ENCODE results near the gene STAC3.

The STAC3 gene

DNA sequence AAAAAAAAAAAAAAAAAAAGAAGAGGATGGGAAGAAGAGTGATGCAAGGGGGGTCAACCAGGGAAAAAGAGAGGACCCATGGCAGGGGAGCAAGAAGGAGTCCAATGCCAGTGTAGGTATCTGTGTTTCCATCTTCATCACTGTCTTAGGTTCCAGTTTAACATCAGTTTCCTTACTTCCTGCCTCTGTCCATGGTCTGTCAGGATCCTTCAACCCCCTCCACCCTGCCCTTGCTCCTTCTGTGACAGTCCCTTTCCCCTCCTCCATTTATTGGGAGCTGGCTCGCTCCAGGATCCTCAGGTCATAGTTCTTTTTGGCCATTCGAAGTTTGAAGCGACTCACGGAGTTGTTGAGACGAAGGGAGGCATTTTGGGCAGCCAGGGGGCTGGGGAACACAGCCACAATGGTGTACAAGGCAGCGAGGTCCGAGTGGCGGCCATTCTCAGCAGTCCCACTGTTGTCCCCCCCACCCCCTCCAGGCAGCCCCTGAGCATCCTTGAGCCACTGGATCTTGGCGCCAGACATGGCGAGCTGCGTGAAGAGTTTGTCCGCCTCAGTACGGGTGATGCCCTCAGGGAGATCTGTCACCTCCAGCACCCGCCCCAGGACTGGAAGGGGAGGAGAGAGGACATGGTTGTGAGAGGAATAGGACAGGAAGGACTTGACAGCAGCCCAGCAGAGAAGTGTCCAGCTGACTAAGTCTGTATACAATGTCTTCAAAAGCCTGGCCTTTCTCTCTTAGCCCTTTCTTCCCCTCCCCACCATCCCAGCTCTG lies 3.7 kb upstream of the STAC3 start:
- no peak for DNase-seq (ENCODE audit: low read depth)

DNA sequence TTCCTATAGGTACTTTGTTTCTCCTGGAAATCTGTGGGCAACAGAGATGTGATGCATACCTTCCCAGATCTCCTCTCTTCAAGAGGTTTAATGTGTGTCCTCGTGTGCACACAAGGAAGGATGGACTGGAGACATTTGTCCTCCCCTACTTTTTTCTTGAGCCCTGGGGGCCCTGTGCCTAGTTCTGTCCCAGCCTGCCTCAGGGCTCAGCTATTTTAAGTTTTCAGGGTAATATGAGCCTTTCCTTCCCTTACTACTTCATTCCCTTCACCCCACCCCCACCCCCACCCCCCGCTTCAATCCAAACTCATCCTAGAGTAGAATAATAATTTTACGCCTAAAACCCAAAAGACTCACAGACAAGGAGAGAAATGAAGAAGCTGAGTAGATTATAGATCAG lies 446 bp downstream of the STAC3 start:
- no peak for DNase-seq (ENCODE audit: low read depth)

DNA sequence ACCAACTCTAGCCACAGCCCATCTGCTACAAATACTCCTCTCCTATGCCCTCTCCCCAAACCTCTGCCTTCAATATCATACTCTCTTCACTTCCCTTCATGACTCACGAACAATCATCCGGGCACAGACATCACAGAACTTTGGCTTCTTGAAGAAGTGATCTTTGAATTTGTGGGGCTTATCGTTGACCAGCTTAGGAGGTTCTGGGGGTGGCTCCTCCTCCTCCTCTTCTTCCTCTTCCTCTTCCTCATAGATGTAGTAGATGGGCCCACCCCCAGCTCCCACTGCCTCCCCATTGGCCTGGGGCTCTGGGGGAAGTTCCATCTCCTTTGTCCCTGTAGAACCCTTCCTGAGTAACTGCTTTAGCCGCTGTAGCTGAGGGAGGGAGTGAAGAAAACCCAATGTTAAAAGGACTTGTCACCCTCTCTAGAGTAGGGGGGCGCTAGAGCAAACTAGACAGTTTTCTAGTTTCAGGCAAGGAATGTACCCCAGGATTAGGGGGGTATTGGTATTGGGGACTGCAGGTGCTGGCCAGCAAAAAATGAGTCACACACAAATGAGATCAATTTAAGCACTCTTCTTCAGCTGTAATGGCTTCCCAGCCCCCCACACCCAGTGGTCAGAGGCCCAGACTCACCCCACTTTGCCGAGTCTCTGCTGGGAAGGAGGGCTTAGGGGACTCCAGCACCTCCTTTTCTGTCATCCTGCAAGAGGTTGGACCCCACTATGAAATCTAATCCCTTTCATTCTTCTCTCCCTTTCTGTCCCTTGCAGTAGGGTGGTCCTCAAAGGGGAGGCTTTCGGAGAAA lies 1.8 kb downstream of the STAC3 start:
- DNase-seq (ENCODE audit: low read depth): no peak

DNA sequence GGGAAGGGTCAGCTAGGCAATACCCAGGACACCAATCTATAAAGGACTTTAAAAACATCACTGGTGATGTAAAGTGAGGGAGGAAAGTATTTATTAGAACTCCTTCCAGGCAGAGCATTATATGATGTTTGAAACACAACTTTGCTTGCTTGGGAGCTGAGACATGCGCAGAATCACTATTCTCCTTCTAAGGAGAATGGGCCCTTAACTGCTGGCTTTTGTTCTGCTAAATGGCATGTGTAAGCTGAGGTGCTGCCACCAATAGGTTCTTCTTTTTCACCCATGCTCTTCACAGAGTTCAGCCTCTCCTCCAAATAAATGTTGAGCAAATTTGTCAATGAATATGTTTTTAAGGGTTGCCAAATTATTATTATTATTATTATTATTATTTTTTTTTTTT lies 3.9 kb downstream of the STAC3 start:
- DNase-seq (ENCODE audit: low read depth): no peak

DNA sequence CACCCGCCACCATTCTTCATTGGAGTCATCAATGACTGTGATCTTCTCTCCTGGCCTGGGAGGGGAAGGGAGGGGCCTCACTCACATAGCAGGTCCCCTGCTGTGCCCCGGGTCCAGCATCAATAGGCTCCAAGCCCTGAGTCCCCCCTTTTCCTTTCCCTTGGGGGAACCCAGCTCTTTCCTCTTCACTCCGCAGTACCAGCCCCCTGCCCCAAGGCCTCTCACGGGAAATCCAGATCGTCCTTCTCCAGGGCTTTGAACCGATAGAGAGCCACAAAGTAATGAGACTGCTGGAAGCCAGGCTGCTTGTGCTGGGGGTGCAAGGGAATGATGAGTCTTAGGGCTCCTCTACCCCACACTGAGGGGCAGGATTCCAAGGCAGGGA lies 6.7 kb downstream of the STAC3 start:
- no peak for DNase-seq (ENCODE audit: low read depth)

DNA sequence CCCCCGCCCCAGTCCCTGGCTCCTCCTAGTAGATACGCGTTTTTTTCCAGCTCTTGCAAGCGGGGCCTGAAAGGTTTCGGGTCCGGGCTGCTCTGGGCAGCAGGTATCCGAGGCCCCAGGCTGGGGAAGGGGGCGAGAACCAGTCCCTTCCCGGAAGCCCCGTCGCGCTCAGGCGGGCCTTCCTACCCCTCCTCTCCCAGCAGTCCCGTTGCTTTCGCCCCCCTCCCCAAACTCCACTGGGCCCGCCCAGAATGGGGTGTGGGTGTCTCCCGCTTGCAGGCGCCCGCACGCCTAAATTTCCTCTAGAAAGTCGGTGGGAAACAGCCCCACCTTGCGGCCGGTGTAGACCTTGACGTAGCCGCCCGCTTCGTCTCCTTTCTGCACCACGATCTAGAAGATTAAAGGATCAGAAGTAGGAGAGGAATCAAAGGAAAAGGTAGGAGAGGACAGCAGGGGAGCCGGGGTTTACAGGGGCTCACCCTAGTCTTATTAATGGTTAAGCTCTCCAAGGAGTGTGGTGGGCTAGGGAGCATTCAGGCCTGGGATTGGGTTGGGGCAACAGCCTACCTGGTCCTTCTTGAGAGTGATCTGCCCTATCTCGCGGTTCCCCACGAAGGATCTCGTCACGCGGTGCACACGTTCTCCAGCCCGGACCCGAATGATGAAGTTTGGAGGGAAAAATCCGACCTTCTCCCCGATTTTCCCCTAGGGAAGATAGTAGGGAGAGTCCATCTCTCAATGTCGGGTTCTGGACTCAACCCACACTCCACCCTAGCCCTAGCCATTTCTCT lies 7.3 kb downstream of the STAC3 start:
- no peak for DNase-seq (ENCODE audit: low read depth)

DNA sequence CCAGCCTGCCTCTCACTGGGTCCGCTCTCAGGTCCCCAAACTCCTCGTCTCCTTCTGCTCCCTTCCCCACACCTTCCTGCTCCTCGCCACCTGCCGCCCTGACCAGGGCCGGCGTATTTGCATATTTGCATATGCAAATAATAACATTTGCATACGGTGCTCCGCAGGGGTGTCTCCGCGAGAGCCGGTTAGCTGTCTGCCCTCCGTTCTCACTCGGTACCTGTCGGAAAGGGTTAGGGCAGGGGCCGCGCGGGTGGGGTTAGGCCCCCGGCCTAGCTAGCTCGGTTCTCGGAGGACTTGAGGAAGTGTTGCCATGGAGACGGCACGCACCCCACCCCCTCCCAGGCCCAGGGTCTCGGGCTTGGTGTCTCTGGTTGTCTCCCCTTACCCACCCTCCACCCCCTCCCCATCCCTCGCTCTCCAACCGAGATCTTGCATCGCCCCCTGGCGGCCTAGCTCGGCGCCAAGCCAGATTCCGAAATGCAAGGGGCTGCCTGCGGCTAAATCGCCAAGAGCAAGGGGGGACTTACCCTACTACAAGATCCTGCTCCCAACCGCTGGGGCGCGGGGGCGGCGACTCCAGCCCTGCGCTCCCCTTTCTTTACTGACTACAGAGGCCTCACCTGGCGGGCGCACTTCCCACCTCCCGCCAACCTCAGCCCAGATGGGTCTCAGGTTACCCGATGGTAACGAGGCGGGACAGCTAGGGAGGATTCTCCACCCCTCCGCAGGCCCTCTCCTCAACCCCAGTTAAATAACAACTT lies 8.1 kb downstream of the STAC3 start:
- DNase-seq (ENCODE audit: low read depth): no peak

DNA sequence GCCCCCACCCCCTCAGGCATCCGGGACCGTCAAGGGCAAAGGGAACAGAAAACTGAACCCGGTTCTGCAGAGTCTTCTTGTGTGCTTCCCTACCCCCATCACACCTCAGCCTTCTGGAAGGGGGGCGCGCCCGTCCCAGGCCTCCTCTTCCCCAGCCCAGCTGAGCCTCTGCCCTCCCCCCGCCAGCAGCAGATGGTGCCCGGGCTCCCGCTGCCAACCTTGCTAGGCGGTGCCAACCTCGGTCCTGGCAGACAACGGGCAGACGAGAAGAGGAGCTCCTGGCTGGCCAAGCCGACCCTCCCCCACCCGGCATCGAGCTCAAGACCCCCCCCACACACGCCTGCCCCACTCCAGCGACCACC lies 8.7 kb downstream of the STAC3 start:
- no peak for DNase-seq (ENCODE audit: low read depth)

DNA sequence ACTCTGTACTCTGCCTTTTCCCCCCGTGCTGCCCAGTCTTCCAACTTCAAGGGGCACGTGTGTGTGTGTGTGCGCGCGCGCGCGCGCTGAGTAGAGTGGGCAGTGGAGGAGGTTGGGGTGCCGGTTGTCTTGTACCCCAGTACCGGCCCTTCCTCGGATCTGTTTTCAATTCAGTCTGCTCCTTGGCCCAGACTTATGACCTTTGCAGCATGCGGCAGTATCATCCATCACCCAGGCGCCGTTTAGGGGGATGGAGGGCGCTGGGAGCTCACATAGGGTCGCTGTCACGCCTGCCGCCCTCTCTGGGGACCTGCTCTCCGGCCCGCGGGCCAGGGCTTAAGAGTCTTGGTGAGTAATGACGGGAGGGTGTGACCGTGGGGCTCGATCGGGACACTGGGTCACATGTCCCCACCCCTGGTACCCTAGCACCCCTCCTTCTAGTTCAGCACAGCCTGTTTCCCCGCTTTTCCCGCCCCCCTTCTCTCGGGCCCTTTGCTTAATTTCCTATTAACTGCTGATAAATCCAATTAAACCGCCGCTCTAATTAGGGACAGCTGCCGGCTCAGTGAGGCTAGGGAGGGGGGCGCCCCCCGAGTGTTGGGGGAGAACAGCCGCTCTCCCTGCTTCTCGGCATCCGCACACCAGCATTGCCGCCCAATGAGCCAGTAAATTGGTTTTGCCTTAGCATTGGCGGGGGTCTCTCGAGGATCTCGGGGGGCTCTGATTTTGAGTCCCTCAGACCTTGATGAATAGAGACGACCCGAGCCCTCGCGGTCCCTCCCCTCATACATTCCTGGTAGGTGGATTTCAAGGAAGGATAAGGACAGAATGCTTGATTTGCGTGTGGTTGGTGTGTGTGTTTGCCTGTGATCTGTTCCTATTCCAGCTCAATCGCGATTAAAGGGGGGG lies 9.3 kb downstream of the STAC3 start:
- DNase-seq (ENCODE audit: low read depth): no peak

DNA sequence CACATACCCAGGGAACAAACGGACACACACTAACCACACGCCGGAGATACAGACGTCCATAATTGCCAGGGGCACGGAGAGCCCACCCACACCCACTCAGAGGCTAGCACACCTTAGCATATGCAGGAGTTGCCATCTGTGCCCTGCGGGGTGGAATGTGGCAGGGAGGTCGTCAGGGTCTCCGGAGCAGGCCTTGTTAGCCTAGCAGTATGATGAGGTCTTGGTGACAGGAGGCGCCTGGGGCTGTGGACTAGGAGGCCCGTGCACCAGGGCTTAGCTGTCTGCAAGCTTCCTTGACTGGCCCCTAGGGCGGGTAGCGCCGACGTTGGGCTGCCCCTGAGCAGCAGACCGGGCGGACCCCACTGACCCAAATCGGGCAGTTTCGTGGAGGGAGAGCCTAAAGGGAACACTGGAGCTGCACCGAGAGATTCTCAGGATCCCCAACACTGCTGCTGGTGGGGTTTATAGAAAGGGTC lies 10.0 kb downstream of the STAC3 start:
- no peak for DNase-seq (ENCODE audit: low read depth)

DNA sequence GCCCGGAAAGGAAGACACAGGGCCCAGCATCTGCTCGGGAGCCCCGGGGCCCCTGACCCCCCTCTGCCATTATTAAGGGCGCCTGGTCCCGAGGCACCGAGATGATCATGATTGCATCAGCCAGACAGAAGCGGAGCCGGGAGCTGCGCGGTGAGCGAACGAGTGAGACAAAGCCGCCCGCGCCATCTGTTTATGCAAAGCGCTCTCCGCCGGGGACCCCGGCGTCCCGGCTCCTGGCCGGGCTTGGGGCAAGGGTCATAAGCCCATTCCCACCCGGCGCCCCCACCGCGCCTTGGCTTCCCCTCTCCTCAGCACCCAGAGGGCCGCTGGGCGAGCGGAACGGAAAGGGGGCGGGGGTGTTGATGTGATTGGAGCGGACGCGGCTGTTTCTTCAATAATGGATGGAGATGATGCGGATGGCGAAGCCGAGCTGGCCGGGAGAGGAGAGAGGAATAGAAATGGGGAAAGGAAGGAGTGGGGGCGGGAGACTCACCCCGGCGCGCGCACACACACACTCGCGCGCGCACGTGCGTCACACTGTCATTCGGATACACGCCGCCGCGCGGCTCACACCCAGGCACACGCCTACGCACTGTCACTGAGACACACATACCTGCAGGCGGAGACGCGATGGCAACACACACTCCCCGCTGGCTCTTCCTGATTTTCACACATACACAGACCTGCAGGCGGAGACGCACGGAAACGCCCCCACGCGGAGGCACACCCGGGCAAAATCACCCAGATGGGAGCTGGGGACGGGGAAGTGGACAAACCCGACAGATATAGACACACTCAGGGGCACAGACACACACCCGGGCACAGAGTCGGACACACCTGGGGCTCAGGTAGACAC lies 10.7 kb downstream of the STAC3 start:
- DNase-seq (ENCODE audit: low read depth): no peak

DNA sequence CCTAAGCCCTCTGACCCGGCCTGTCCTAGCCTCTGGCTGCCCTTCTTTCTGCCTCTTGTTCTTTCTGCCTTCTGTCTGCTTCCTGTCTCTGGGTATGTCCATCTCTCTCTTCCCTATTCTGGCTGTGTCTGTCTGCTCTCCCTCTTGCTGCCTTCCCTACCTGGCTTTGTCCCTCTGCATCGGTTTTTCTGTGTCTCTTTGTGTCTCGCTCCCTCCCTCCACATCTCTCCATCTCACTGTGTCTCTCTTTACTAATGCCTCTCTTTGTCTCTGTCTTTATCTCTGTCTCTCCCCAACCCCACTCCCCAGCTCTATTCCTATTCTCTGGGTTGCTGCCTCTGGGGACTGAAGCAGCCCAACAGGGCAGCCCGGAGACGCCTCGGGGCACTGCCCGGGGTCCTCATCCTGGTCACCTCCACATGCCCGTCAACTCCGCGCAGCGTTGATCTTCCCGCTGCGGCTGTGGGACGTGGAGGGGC lies 11.4 kb downstream of the STAC3 start:
- DNase-seq (ENCODE audit: low read depth): no peak

DNA sequence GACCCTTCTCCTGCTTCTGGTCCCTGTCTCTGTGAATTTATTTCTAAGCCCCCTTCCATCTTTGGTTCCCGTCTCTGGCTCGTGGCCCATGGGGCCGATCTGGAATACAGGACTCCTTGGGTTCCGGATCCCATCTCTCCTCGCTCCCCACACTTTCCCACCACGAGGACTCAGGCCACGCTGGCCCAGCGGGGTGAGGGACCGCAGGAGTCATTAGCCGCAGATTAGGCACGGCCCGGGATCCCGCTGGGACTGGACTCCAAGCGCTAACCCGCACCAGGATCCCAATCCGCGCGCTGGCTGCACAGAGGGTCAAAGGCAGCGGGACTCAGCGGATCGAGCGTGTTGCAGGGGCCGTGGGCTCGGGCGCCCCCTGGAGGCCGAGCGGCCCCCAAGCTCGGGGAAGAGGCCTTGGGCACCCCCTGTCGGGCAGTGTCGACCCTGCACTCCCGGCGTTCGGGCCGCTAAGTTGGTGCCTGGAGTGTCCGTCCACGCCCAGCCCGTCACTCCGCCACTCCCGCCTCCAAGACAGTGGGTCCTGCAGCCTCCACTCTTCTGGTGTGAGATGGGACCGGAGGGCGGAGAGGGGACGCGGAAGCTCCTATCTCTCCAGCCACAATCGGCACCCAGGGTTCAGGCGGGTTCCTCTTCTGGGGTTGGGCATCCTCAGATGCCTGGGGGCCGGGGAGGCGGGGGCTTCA lies 12.0 kb downstream of the STAC3 start:
- peak; percentile 49 for DNase-seq (ENCODE audit: low read depth)

DNA sequence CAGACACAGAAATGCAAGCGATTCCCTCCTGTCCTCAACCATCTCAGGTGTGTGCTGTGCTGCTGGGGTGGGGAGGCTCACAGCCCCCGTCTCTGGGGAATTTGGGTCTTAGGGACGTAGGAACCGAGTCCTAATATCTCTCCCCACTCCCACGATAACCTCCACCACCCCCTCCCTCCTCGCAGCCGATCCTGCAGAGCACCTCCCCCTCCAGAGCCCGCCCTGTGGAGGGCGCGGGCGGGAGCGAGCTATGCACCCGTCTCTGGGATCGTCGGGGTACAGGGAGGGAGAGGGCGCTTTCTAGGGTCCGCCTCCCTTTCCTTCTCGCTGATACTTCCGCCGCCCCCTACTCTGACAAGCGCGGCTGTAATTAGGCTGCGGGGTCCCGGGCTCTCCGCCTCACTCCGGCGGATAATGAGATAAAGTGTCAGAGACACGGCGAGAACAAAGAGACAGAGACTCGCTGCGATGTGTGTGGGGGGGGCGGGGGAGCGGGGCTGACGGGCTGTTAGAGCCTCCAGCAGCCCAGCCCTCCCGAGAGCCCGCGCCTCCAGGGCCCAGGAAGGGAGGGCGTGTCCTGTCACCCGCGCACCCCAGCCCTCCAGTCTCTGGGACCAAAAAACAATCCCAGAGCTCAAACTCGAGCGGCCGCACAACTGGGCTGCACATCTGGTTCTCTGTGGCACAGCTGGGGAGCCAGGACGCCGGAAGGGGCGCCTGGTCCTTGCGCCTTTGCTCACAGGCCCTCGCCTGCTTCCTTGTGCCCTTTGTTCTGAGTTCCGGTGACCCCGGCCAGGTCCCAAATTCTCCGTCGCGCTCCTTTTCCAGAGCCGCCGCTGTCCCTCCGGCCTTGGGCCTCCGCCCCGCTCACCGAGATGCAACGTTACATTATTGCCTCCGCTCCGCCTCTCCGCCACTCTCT lies 12.8 kb downstream of the STAC3 start:
- DNase-seq (ENCODE audit: low read depth): no peak

DNA sequence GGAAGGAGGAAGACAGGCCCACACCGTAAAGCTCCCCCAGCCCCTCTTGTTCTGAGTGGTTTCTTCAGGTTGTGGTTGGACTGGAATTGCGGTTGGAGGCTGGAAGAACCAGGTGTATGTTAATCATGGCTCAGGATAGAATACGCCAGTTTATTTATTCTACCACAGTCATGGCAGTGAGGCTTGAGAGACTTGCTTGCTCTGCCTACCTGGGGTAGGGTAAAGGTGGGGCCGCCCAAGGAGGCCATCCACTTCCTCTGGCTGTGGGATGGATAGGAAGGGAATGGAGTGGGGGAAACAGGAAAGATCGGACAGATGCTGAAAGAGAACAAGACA lies 13.4 kb downstream of the STAC3 start:
- no peak for DNase-seq (ENCODE audit: low read depth)

DNA sequence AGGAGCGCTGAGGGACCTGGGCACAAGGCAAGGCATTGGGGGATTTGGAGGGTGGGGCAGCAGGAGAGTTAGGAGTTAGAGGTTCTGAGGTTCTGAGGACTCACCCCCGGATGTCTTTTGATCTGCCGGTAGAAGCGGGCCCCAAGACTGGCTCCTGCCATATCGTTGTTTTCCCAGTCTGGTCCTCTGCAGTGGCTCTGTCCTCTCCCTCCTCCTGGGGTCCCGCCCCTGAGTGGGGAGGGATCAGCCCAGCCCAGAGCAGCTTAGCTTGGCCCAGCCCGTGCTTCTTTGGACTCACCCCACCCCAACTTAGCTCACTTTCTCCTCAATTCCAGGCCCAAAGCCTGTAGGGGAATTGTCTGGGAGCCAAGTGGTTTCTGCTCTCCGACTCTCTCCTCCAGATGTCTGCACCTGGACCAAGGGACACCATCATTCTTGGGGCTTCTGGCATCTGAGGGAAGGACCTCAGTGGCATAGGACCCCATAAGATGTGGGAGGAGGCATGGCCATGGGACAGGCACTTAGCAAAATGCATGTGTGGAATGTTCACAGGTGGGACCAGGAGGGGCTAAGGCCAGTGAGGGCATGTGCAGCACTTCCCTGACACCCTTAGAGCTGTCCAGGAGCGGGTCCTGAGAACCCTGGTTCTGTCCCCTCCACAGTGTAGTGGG lies 13.9 kb downstream of the STAC3 start:
- DNase-seq (ENCODE audit: low read depth): no peak

DNA sequence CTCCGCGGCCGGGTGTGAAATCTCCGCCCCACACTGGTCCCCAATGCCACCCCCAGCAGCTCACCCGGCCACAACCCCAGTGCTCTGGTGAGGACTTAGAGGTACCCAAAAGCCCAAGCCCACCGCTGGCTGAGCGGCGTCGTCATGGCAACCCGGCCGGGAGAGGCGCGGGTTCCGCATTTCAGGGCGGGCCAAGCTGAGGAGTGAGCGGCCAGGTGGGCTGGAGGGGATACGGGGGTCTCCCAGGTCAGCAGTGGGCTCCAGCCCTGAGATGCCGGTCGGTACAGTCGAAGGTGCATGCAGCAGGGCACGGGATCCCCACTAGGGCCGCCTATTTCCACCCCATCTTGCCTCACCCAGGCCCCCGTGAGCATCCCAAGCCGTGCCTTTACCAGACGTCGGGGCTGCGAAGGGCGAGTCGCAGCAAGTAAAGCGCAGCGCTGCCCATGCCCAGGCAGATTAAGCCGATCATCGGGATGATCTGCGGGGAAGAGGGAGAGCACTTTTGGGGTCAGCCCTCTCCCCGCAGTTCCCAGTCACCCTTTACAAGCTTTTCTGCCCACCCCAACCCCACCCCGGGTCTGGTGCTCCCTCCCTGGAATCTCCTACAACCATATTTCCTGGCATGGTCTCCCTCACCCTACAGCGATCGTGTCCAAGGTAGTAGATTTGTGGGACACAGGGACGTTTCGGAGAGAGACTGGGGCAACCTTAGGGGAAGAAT lies 14.6 kb downstream of the STAC3 start:
- DNase-seq (ENCODE audit: low read depth): no peak
